Suprapubic skin (tissue), 4 donors: ENCODE results near the gene KCP. TPM values are rescaled to one million over a fixed set of nuclear protein-coding genes. Genes with fewer than 3 reads are reported as not detected.

Experiments used
- DNase-seq, 2 donors: peaks; one replicate each; pipeline ENCODE4 v3.0.0-alpha.2; 2019; ENCODE audit warnings: low spot score in 2 of 2
- H3K27ac ChIP-seq: fragments of 200-600 bp; sonication (generic); one replicate; pipeline ENCODE4 v1.5.1; 2019
- H3K27me3 ChIP-seq: fragments of 200-600 bp; sonication (generic); one replicate; pipeline ENCODE4 v1.5.1; 2019
- H3K36me3 ChIP-seq: fragments of 200-600 bp; sonication (generic); one replicate; pipeline ENCODE4 v1.5.1; 2019
- H3K4me1 ChIP-seq: fragments of 200-600 bp; sonication (generic); one replicate; pipeline ENCODE4 v1.5.1; 2019
- H3K4me3 ChIP-seq: fragments of 200-600 bp; sonication (generic); one replicate; pipeline ENCODE4 v1.5.1; 2019; ENCODE audit warnings: mild to moderate bottlenecking
- H3K9me3 ChIP-seq: fragments of 200-600 bp; sonication (generic); one replicate; pipeline ENCODE4 v1.5.1; 2019
- EP300 ChIP-seq: sonication (generic); formaldehyde crosslinking; IDR thresholded peaks from one replicate; pipeline ENCODE4 v1.6.1; 2017; ENCODE audit warnings: antibody characterized with exemption
- POLR2A ChIP-seq, 2 donors: fragments of 450-650 bp; IDR thresholded peaks; one replicate each; pipeline ENCODE4 v1.6.1; 2017; ENCODE audit warnings: antibody characterized with exemption in 2 of 2, mild to moderate bottlenecking in 2 of 2, moderate library complexity in 2 of 2
- POLR2AphosphoS5 ChIP-seq, 3 donors: sonication (generic); formaldehyde crosslinking; IDR thresholded peaks; one replicate each; pipeline ENCODE4 v1.6.1; 2017; ENCODE audit warnings: antibody characterized with exemption in 3 of 3
- WGBS: methylation state at CpG from one replicate; pipeline ENCODE4 v1.1.5; 2018; 5-methylcytosine and 5-hydroxymethylcytosine counted together
- total RNA-seq, 4 donors: library from RNA; depleted of rRNA; stranded (reverse); fragments of >200 nt; gene quantifications; one replicate each; pipeline ENCODE4 v1.1.0, GENCODE V29; 2016
- TF ChIP-seq, protein P1 (sequence below), 2 donors: fragments of 200-600 bp in 1 of 2; fragments of 450-650 bp in 1 of 2; sonication (generic) in 1 of 2; IDR thresholded peaks; one replicate each; pipeline ENCODE4 v1.5.1; 2016 to 2019; ENCODE audit warnings: antibody characterized with exemption in 2 of 2, mild to moderate bottlenecking in 1 of 2, moderate library complexity in 1 of 2

Gene KCP
- total RNA-seq, 4 donors from 2014 or later = 0.17 to 0.57 (median 0.36) TPM

DNA sequence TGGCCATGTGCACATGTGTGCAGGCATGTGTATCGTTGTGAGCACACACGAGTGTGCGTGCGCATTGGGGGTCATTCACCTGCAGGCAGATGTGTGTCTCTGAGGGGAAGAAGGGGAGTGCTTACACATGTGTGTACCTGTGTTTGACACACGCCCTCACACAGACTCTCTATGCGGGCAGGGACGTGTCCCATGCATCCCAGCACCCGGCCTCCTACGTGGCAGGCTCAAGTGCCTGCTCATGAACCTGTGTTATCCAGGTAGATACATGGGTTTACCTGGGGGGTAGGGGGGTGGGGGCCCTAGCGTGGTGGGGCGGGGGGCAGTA, 18.6 kb downstream of the KCP start:
- Histone ChIP-seq H3K27ac (no peak overlapping the region), H3K4me1 (peaks cover 19% of the 10 kb centered on the region), H3K4me3 (no peak overlapping the region), H3K36me3 (no peaks in the 10 kb centered on the region), H3K9me3 (no peaks in the 10 kb centered on the region), H3K27me3 (peaks cover 9% of the 10 kb centered on the region)
- DNase-seq = no peak
- no peak for TF ChIP-seq POLR2A (IDR thresholded peaks at IDR 0.05)
- TF ChIP-seq, protein P1, sequence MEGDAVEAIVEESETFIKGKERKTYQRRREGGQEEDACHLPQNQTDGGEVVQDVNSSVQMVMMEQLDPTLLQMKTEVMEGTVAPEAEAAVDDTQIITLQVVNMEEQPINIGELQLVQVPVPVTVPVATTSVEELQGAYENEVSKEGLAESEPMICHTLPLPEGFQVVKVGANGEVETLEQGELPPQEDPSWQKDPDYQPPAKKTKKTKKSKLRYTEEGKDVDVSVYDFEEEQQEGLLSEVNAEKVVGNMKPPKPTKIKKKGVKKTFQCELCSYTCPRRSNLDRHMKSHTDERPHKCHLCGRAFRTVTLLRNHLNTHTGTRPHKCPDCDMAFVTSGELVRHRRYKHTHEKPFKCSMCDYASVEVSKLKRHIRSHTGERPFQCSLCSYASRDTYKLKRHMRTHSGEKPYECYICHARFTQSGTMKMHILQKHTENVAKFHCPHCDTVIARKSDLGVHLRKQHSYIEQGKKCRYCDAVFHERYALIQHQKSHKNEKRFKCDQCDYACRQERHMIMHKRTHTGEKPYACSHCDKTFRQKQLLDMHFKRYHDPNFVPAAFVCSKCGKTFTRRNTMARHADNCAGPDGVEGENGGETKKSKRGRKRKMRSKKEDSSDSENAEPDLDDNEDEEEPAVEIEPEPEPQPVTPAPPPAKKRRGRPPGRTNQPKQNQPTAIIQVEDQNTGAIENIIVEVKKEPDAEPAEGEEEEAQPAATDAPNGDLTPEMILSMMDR (IDR thresholded peaks at IDR 0.05) = no peak
- no peak for TF ChIP-seq EP300
- TF ChIP-seq POLR2AphosphoS5 (IDR thresholded peaks at IDR 0.05) = no peak
- WGBS = 68% methylated on average over 7 of the region's 11 CpGs

DNA sequence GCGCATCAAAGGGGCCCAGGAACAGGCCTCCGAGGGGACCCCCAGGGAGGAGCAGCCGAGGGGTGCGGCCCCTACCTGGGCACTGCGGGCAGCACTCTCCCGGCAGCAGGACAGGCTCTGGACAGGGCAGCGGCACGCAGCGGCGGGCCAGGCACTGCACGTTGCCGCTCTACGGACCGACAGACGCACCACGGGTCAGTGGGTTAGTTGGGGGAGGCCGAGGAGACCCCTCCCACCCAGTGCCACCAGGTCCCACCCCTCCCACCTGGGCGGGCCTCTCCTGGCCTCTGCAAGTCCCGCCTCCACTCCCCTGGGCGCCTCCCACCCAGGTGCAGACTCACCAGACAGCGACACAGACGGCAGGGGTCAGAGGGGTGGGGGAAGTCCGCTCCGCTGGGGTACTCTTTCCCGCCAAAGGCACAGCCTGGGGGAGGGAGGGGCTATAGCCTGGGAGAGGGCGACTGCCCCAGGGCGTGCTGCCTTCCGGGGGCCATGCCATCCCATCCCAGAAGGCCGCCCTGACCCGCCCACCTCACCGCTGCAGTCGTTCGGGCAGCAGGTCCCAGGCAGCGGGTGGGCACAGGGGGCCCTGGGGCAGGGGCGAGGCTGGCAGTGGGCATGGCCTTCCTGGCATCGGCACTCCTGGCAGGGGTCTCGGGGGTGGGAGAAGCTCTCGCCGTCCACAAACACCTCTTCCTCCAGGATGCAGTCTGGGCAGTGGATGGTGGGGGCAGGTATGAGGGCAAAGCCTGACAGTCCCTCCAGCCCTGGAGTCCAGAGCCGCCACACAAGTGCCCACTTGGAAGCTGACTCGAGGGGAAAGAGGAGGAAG, 19.2 kb downstream of the KCP start:
- H3K4me1 ChIP-seq = peaks cover 19% of the 10 kb centered on the region
- peak overlapping the region; percentile 47 for H3K4me3 ChIP-seq
- peaks cover 9% of the 10 kb centered on the region for H3K27me3 ChIP-seq
- no peak for TF ChIP-seq POLR2A (IDR thresholded peaks at IDR 0.05)
- no peak overlapping the region for H3K27ac ChIP-seq
- H3K36me3 ChIP-seq = no peaks in the 10 kb centered on the region
- peak in 1 of 2 donors; percentile 75 for DNase-seq
- WGBS = 76% methylated on average over 6 of the region's 41 CpGs
- H3K9me3 ChIP-seq = no peaks in the 10 kb centered on the region

DNA sequence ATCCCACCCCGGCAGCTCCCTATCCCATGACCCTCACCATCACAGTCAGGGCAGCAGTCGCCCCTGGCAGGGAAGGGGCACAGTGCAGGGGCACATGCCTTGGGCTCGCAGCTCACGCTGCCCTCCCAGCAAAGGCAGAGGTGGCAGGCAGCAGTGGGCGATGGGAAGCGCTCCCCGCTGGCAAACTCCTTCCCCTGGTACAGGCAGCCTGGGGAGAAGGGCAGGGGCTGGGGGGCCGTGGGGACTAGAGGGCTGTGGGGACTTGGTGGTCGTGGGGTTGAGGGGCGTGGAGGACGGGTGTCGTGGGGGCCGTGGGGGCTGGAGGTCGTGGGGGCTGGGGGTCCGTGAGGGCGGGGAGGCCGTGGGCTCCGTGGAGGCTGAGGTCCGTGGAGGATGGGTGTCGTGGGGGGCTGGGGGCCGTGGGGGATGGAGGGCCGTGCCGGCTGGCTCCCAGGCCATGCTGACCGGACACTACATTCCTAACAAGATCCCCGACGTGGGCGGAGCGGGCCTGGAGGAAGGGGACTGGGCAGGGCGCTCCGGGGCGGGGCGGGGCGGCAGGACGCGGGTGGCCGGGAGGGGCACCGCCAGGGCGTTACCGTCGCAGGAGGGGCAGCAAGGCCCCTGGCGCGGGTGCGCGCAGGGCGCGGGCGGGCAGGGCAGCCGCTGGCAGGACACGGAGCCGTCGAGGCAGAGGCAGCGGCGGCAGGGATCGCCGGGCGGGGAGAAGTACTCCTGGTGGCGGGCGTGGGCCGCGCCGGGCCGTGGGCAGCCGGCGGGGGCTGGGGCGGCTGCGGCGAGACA, 20.0 kb downstream of the KCP start:
- peak; percentile 65 to 81 for DNase-seq
- Histone ChIP-seq H3K4me1 (peaks cover 19% of the 10 kb centered on the region), H3K4me3 (peak overlapping the region; percentile 47)

DNA sequence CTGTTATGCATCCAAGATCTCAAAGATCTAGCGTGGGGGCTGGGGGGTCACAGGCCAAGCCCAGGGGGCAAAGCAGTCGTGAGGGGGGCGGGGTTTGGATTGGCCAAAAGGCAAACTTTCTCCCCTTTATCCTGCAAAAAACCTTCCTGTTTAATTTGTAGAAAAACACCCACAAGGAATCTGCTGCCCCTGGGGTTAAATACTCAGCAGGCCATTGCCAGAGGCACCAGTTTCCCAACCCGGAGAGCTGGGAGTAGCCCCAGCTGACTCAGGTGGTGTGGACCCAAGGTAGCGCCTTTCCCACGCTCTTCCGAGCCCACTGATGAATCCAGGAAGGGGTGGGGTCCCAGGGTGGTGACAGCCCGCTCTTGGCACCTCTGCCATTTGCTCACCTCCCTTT, 21.4 kb downstream of the KCP start:
- Histone ChIP-seq H3K9me3 (no peaks in the 10 kb centered on the region), H3K36me3 (no peaks in the 10 kb centered on the region), H3K27ac (no peak overlapping the region), H3K27me3 (peaks cover 9% of the 10 kb centered on the region), H3K4me3 (no peak overlapping the region), H3K4me1 (peaks cover 19% of the 10 kb centered on the region)
- TF ChIP-seq, protein P1 (IDR thresholded peaks at IDR 0.05) = no peak
- TF ChIP-seq POLR2AphosphoS5 (IDR thresholded peaks at IDR 0.05) = no peak
- no peak for TF ChIP-seq EP300
- no peak for TF ChIP-seq POLR2A (IDR thresholded peaks at IDR 0.05)
- 49% methylated on average over 8 of the region's 8 CpGs for WGBS
- DNase-seq = peak in 1 of 2 donors; percentile 34

More for the DNA sequence above, 20.0 kb downstream of the KCP start:
- Histone ChIP-seq H3K36me3 (no peaks in the 10 kb centered on the region), H3K9me3 (no peaks in the 10 kb centered on the region), H3K27me3 (peaks cover 9% of the 10 kb centered on the region), H3K27ac (no peak overlapping the region)
- TF ChIP-seq EP300 = no peak
- TF ChIP-seq, protein P1 (IDR thresholded peaks at IDR 0.05) = no peak
- no peak for TF ChIP-seq POLR2AphosphoS5 (IDR thresholded peaks at IDR 0.05)
- TF ChIP-seq POLR2A (IDR thresholded peaks at IDR 0.05) = no peak
- 29% methylated on average over 25 of the region's 67 CpGs for WGBS

DNA sequence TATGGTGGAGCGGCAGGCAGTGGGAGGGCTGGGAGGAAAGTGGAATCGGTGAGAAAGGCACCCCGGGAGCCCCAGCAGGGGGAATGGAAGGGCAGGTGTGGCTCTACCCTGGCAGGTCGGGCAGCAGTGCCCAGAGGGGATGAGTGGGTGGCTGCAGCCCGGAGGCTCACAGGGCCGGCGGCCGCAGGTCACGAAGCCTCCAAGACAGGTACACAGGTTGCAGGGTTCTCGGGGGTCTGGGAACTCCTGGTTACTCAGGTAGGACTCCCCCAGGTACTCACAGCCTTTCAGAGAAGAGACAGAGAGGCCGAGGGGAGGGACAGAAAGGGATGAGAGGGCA, 21.8 kb downstream of the KCP start:
- TF ChIP-seq POLR2AphosphoS5 (IDR thresholded peaks at IDR 0.05) (no peak), POLR2A (IDR thresholded peaks at IDR 0.05) (no peak), EP300 (no peak)
- TF ChIP-seq, protein P1 (IDR thresholded peaks at IDR 0.05) = no peak
- H3K27me3 ChIP-seq = peaks cover 9% of the 10 kb centered on the region

More for the DNA sequence above, 21.8 kb downstream of the KCP start:
- no peaks in the 10 kb centered on the region for H3K9me3 ChIP-seq
- no peaks in the 10 kb centered on the region for H3K36me3 ChIP-seq
- H3K4me1 ChIP-seq = peaks cover 19% of the 10 kb centered on the region
- H3K27ac ChIP-seq = no peak overlapping the region
- H3K4me3 ChIP-seq = no peak overlapping the region
- DNase-seq = peak in 1 of 2 donors; percentile 39
- 65% methylated on average over 11 of the region's 11 CpGs for WGBS
